HT1080 (cell line): Measurements from ENCODE around the gene CLIC1. TPM values are rescaled to one million over a fixed set of nuclear protein-coding genes. Genes with fewer than 3 reads are reported as not detected.

Source experiments
- DNase-seq: peaks from one replicate; pipeline ENCODE4 v3.0.0-alpha.2; 2015; ENCODE audit warnings: low read depth
- total RNA-seq: library from RNA; depleted of rRNA; stranded (reverse); fragments of >200 nt; shearing (Covaris generic); gene quantifications from 2 replicates; pipeline ENCODE4 v1.2.3, GENCODE V29; 2014

The CLIC1 gene
- total RNA-seq, 1 experiment from 2014 or later: 1,400 TPM

DNA sequence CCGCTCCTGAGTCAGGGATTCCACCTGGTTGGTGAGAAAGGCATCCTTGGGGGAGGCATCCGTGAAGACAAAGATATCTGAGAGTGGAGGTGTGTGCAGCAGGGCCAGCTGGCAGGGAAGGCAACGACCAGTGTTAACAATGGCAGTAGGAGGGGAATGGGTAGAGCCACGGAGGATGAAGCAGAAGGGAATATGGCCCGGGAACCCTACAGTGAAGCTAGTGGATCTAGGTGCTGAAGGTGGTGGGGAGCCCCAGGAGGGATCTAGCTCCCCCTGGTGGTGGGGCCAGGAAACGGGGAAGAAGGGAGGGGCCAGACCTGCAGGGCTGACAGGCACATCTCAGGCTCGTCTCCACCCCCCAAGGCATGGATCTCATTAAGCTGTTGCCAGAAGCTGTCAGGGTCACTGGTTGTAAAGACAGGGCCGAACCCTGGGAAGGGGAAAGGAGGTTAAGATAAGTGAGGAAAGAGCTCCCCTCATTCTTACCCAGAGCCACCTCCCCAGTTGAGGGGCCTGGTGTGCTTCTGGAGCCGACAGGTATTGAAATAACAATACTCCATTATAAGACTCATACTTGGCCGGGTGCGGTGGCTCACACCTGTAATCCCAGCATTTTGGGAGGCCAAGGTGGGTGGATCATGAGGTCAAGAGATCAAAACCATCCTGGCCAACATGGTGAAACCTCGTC, 33.5 kb upstream of the CLIC1 start:
- peak; percentile 66 for DNase-seq

GRCh38 chr6:31768363-31769257, 32.3 kb upstream of the CLIC1 start:
- DNase-seq: no peak

DNA sequence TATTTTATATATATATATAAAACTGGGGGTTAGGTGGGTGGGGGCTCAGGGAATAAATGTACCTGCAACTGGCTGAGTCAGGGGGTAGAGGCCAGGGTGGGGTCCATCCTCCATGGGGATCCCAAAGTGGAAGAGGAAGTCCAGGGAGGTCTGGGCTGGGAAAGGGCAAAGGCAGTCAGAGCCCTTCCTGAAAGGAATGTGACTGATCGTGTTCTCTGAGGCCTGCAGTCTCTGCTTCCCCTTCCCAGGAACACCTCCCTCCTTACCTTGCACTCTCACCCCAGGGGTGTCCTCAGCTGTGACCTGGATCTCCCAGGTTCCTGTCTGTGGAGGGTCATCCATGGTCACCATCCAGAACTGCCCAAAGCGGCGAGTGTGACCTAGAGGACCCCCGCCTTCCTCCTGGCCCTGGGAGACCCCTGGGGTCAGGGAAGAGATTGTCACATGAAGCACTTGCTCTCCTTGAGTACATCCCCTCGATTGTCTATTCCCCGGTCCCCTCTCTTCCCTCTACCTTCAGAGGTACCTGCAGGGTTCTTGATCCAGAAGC, 30.8 kb upstream of the CLIC1 start:
- DNase-seq: no peak

- no peak for DNase-seq
These were observed 29.8 kb upstream of the CLIC1 start for GRCh38 chr6:31765910-31766794.

DNA sequence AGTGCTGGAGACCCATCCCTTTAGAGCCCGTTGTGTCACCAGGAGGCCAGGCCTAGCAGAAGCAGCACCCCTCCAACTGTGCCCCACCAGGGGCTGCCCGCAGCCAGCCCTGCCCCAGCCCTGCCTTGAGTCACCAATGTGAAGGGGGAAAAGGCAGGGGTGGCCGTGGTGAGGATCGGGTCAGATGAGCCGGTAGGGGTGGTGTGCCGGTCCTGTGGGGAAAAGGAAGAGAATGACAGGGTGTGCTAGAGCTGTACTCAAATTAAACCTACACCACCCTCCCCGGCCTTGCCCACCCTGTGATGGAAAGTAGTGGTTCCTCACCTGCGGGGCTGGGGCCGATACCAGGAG, 29.2 kb upstream of the CLIC1 start:
- no peak for DNase-seq

GRCh38 chr6:31764198-31764597, 27.9 kb upstream of the CLIC1 start:
- DNase-seq: no peak

DNA sequence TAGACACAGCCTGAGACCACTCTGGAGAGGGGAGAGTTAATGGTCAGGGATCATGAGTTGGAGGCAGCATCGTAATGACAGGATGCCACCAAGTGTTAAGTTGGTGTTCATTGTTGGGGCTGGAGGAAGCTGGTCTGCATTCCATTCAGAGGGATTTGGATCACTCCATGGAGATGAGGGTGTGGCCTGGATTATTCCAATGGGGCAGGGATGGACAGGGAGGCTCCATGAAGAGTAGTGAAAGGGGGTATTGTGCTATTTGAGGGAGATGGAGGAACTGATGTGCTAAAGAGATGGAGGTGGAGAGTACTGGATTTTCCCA, 27.2 kb upstream of the CLIC1 start:
- DNase-seq: peak; percentile 68

GRCh38 chr6:31762878-31763618, 26.7 kb upstream of the CLIC1 start:
- DNase-seq: no peak

DNA sequence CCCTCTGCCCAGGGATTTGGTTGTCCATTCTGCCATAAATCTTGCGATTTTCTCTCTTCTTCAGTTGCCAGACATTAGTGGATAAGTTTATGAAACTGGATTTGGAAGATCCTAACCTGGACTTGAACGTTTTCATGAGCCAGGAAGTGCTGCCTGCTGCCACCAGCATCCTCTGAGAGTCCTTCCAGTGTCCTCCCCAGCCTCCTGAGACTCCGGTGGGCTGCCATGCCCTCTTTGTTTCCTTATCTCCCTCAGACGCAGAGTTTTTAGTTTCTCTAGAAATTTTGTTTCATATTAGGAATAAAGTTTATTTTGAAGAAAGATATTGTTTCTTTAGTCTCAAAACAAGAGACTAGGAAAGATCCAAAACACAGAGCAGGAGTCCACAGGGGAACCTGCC, 26.0 kb upstream of the CLIC1 start, which contains the start of gene SAPCD1:
Gene SAPCD1 (plus strand): TSS at position 301 of the 400 bp plus-strand sequence. CDS start 399 bp downstream, outside the sequence.
- no peak for DNase-seq

DNA sequence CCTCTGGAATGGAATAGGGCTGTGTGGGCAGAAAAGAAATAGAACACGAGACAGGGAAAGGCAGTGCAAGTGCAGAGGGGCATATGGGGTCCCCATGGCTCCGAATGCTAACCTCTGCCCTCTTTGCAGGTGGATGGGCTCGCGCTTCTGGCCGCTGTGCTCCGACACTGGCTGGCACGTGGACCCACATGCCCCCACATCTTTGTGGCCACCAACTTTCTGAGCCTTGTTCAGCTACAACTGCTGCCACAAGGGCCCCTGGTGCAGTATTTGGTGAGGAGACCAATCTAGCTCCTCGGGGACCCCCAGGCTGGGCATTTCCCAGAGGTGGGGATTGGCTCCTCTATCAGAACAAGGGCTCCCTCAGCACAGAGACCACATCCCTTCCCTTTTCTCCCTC, 25.0 kb upstream of the CLIC1 start:
- DNase-seq: no peak

GRCh38 chr6:31760790-31761189, 24.5 kb upstream of the CLIC1 start:
- DNase-seq: no peak

GRCh38 chr6:31758281-31758680, 22.0 kb upstream of the CLIC1 start:
- DNase-seq: no peak

GRCh38 chr6:31752739-31753319, 16.5 kb upstream of the CLIC1 start:
- DNase-seq: peak; percentile 89

DNA sequence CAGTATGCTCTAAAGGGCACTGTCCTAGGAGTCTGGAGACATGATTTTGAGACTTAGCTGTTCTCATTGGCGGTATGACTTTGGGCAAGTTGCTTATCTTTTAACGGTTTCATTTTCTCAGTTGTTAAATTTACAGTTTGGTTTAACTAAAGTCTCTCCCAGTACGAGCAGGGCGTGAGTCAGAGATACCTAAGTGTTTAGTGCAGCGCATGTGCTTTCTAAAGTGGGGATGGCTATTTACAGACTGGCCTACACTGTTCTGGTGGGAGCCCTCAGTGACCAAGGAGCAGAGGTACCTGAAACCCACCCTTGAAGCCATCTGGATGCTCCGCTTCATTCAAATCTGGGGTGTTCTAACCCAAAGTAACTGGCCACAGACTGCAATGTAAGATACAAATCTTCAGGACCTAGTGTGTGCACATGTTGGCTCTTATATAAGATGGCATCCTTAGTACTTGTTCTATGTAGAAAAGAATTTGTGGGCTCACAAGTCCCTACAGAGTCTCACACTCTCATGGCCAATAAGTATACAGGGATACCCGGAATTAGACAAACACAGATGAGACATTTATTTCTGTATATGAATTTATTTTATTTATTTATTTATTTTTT, 14.2 kb upstream of the CLIC1 start:
- peak; percentile 56 for DNase-seq

- no peak for DNase-seq
These were observed 13.1 kb upstream of the CLIC1 start for GRCh38 chr6:31749301-31750036.

GRCh38 chr6:31744422-31744821, 8.1 kb upstream of the CLIC1 start:
- no peak for DNase-seq

DNA sequence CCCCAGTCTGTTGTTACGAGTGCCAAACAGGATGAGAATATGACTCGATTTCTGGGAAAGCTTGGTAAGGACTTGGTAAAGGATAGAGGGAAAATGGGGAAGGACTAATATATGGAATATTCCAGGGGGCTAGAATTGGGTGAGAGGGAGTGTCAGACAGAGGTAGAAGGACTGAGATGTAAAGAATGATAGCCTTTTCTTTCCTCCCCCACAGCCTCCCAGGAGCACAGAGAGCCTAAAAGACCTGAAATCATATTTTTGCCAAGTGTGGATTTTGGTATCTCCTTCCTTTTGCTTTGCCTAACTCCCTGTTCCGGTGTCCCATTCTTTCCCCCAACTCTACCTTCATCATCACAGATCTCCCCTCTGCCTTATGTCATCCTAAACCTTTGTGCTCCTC, 6.6 kb upstream of the CLIC1 start:
- DNase-seq: no peak

GRCh38 chr6:31741815-31742214, 5.5 kb upstream of the CLIC1 start:
- DNase-seq: no peak
